Stimulated activated CD4-positive, alpha-beta T cell treated with anti-CD3 and anti-CD28 coated beads, Interleukin-4, amount 100 ng/mL, for 4 hours (primary cell): ENCODE measurements around the gene LRP1B.
"Not testable (repeated sequence)": the region's sequence is repeated elsewhere in the genome, so short reads cannot be mapped to it uniquely, and the experiment has no call there.

Source experiments
- DNase-seq, 2 experiments: peaks; one replicate each; pipeline ENCODE4 v3.0.0-alpha.2; 2020

The LRP1B gene

GRCh38 chr2:140964324-140964723 is 1166.5 kb downstream of the LRP1B start:
- DNase-seq = not testable (repeated sequence)

GRCh38 chr2:140949932-140950331 is 1180.9 kb downstream of the LRP1B start:
- no peak for DNase-seq

GRCh38 chr2:140947236-140947635 is 1183.6 kb downstream of the LRP1B start:
- DNase-seq = no peak

GRCh38 chr2:140943867-140944266 is 1186.9 kb downstream of the LRP1B start:
- no peak for DNase-seq

GRCh38 chr2:140942284-140942683 is 1188.5 kb downstream of the LRP1B start:
- no peak for DNase-seq

- DNase-seq = no peak
Measured at GRCh38 chr2:140929849-140930248, 1201.0 kb downstream of the LRP1B start.

GRCh38 chr2:140918426-140918825 is 1212.4 kb downstream of the LRP1B start:
- no peak for DNase-seq

- DNase-seq = no peak
Measured at GRCh38 chr2:140916410-140916809, 1214.4 kb downstream of the LRP1B start.

- DNase-seq = no peak
Measured at GRCh38 chr2:140910683-140911082, 1220.1 kb downstream of the LRP1B start.

GRCh38 chr2:140905083-140905781 is 1225.6 kb downstream of the LRP1B start:
- no peak for DNase-seq

GRCh38 chr2:140895378-140895777 is 1235.4 kb downstream of the LRP1B start:
- DNase-seq = no peak

- DNase-seq = no peak
Measured at GRCh38 chr2:140893685-140894084, 1237.1 kb downstream of the LRP1B start.

- DNase-seq = no peak
Measured at GRCh38 chr2:140892911-140893637, 1237.7 kb downstream of the LRP1B start.

- no peak for DNase-seq
Measured at GRCh38 chr2:140892436-140892835, 1238.4 kb downstream of the LRP1B start.

- DNase-seq = no peak
Measured at GRCh38 chr2:140891614-140892212, 1239.1 kb downstream of the LRP1B start.

GRCh38 chr2:140882671-140883620 is 1247.9 kb downstream of the LRP1B start:
- no peak for DNase-seq

- no peak for DNase-seq
Measured at GRCh38 chr2:140880573-140880972, 1250.2 kb downstream of the LRP1B start.

GRCh38 chr2:140876015-140876414 is 1254.8 kb downstream of the LRP1B start:
- no peak for DNase-seq

- DNase-seq = no peak
Measured at GRCh38 chr2:140873915-140874531, 1256.8 kb downstream of the LRP1B start.

- no peak for DNase-seq
Measured at GRCh38 chr2:140869925-140870324, 1260.9 kb downstream of the LRP1B start.

GRCh38 chr2:140869107-140869506 is 1261.7 kb downstream of the LRP1B start:
- DNase-seq = no peak

- DNase-seq = no peak
Measured at GRCh38 chr2:140865837-140866236, 1265.0 kb downstream of the LRP1B start.
